ENCODE data around the gene REEP6.

GRCh38 chr19:1533510-1534150 lies 42.6 kb downstream of the REEP6 start:
- TF ChIP-seq CTCF (IDR thresholded peaks at IDR 0.05) (no peak), POLR2A (IDR thresholded peaks at IDR 0.05) (no peak)

Data from testis (tissue), 2 donors.